Erythroblast (primary cell): ENCODE data around the gene NLRP4.

ENCODE experiments used
- DNase-seq, 2 experiments: peaks; one replicate each; lab custom pipeline; 2025; lab: John Stamatoyannopoulos, UW
- GATA1 ChIP-seq: IDR thresholded peaks from 2 replicates; pipeline ENCODE4 v1.6.1; 2011; ENCODE audit warnings: low read depth, mild to moderate bottlenecking, control low read depth, low read length, moderate library complexity
- POLR2A ChIP-seq: IDR thresholded peaks from 2 replicates; pipeline ENCODE4 v1.6.1; 2011; ENCODE audit warnings: mild to moderate bottlenecking, low read length

The NLRP4 gene

GRCh38 chr19:55838906-55839305 is 2.6 kb downstream of the NLRP4 start:
- DNase-seq, result no peak
- TF ChIP-seq GATA1 (no peak), POLR2A (no peak)

- no peak for DNase-seq
- TF ChIP-seq POLR2A (no peak), GATA1 (no peak)
Observed at GRCh38 chr19:55855160-55855559, 18.8 kb downstream of the NLRP4 start.

GRCh38 chr19:55857149-55857548 is 20.8 kb downstream of the NLRP4 start:
- DNase-seq, result no peak

DNA sequence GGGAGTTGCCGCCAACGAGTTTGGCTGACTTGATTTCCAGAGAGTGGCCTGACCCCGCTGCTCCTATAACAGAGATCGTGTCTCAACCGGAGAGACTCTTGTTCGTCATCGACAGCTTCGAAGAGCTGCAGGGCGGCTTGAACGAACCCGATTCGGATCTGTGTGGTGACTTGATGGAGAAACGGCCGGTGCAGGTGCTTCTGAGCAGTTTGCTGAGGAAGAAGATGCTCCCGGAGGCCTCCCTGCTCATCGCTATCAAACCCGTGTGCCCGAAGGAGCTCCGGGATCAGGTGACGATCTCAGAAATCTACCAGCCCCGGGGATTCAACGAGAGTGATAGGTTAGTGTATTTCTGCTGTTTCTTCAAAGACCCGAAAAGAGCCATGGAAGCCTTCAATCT is 21.6 kb downstream of the NLRP4 start:
- TF ChIP-seq GATA1 (no peak), POLR2A (no peak)
- DNase-seq, result no peak

More at GRCh38 chr19:55857149-55857548, 20.8 kb downstream of the NLRP4 start:
- TF ChIP-seq GATA1, result no peak
- TF ChIP-seq POLR2A, result no peak

DNA sequence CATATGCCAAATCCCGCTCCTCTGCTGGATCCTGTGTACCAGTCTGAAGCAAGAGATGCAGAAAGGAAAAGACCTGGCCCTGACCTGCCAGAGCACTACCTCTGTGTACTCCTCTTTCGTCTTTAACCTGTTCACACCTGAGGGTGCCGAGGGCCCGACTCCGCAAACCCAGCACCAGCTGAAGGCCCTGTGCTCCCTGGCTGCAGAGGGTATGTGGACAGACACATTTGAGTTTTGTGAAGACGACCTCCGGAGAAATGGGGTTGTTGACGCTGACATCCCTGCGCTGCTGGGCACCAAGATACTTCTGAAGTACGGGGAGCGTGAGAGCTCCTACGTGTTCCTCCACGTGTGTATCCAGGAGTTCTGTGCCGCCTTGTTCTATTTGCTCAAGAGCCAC is 22.1 kb downstream of the NLRP4 start:
- TF ChIP-seq GATA1 (no peak), POLR2A (no peak)
- DNase-seq, result no peak

DNA sequence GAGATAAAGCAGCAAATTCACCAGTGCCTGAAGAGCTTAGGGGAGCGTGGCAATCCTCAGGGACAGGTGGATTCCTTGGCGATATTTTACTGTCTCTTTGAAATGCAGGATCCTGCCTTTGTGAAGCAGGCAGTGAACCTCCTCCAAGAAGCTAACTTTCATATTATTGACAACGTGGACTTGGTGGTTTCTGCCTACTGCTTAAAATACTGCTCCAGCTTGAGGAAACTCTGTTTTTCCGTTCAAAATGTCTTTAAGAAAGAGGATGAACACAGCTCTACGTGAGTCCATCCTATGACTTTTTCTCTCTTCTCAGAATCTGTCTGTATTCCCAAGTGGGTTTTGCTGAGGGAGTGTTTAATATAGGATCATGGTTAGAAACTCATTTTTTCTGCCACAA is 22.6 kb downstream of the NLRP4 start:
- DNase-seq, result no peak
- TF ChIP-seq GATA1 (no peak), POLR2A (no peak)

- TF ChIP-seq GATA1, result no peak
- TF ChIP-seq POLR2A, result no peak
- no peak for DNase-seq
Observed at GRCh38 chr19:55866521-55866920, 30.2 kb downstream of the NLRP4 start.

GRCh38 chr19:55867101-55867500 is 30.8 kb downstream of the NLRP4 start:
- DNase-seq, result no peak
- TF ChIP-seq GATA1 (no peak), POLR2A (no peak)

DNA sequence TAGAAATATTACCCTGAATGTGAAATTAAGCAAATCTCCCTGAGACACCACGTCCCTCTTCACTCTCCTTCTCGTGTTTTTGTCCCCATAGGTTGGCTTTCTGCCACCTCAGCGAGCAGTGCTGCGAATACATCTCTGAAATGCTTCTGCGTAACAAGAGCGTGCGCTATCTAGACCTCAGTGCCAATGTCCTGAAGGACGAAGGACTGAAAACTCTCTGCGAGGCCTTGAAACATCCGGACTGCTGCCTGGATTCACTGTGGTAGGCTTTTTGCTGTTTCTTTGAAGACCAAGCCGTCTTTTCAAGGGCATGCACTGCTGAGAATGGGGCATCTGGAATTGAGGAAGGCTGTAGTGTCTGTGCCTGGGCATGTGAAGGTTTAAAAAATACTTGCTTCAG is 34.4 kb downstream of the NLRP4 start:
- no peak for DNase-seq
- no peak for TF ChIP-seq POLR2A
- no peak for TF ChIP-seq GATA1

DNA sequence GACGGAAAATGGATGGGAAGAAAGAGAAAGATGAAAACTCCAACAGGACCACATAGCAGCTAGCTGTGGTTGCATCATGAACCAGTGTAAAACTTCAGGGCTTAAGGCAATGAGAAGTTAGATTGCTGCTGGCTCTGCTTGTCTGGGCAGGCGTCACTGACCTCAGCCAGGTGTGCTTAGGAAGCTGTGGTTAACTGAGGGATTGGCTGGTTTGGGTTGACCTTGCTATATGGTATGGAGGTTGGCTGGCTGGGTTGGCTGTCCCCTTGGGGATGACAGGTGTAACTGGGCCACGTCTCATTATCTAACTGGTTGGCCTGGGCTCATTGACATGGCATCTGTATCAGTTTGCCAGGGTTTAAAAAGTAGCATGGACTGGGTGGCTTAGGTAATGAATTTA is 40.9 kb downstream of the NLRP4 start:
- TF ChIP-seq GATA1, result no peak
- no peak for TF ChIP-seq POLR2A
- DNase-seq, result no peak

DNA sequence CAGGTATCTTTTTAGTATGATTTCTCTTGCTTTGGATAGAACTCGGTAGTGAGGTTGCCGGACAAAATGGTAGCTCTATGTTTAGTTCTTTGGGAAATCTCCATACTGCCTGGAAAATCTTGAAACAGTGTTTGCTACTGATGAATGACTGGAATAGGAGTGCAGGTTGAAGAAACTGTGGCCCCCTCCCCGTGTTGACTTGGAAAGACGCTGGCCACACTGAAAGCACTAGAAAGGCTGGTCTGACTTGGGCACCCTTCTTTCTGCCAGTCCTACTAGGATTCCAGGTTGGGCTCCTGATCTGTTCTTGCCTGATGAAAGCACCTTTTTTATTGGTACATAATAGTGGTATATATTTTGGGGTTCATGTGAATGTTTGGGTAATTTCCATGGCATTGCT is 46.3 kb downstream of the NLRP4 start:
- DNase-seq, result no peak
- no peak for TF ChIP-seq GATA1

- no peak for TF ChIP-seq POLR2A
- TF ChIP-seq GATA1, result no peak
- no peak for DNase-seq
Observed at GRCh38 chr19:55898911-55899310, 62.6 kb downstream of the NLRP4 start.

DNA sequence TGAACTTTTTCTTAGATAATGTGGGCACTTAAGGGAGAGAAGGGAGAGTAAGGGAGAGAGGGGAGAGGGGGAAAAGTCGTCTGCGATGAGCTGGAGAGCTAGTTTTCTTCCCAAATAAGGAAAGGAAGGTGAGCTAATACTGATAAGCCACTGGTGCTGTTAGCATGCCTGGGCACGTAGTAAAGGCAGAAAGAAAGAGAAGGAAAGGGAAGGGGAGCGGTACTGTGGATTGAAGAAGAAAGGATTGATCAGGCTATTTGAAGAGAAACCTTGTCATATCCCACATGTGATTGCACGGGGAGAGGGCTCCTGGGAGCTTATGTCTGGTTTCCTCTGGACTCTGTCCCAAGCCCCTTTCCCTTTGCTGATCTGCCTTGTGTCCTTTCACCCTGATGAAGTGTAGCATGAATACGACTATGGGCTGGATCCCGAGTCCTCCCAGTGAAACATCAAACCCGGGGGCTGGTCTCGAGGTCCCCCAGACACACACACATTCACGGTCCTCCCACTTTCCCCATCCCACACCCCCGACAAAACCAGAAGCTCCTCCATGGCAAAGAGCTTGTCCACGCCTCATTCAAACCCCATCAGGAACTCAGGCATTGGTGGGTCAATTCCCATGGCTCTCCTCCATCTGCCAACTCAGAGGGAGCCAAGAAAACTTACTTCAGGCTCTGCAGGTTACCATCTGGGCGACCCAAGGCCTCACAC is 65.2 kb downstream of the NLRP4 start:
- no peak for TF ChIP-seq POLR2A
- TF ChIP-seq GATA1, result no peak

DNA sequence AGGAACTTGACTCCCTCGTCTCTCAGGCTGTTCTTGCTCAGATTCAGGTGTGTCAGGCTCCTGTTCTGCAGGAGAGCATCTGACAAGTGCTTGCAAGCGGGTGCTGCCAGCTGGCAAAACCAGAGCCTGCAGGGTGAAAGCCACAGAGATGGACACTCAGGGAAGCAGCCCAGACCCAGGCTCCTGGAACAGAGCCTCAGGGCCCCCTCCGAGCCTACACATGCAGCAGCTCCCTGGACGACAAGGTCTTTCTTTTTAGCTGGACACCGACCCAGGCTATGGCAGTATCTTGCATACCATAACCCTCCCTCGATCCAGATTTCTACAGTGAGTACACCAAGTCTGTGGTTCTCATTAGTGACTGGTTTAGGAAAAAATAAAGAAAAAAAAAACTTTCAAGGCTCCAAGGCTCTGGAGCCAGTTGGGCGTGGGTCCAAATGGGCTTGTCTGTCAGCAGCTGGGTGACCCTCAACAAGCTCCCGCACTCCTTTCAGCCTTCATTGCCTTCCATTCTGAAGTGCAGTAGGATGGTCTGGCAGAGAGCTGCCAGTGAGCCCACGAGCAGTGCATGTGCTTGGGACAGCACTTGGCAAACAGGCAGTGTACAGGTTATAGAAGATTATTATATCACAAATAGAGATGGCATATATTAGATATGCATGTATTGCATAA is 65.9 kb downstream of the NLRP4 start:
- DNase-seq, result no peak
- TF ChIP-seq POLR2A, result no peak
- TF ChIP-seq GATA1, result no peak

More for the DNA sequence above, 65.2 kb downstream of the NLRP4 start:
- DNase-seq, result no peak
